Kidney (tissue), 14 donors: ENCODE measurements around the gene DHRS7B. TPM values are rescaled to one million over a fixed set of nuclear protein-coding genes. Genes with fewer than 3 reads are reported as not detected.

Experiments used
- DNase-seq, 5 donors: peaks; one replicate each; pipeline ENCODE4 v3.0.0-alpha.2; 2013 to 2020
- FAIRE-seq: peaks from 2 replicates; lab custom pipeline; 2012; peaks lifted over from hg19 to GRCh38; lab: Jason Lieb, UNC
- H3K27ac ChIP-seq, 2 donors: one replicate each; pipeline ENCODE4 v1.7.0; 2013; ENCODE audit warnings: low read depth in 2 of 2, low read length in 2 of 2, inconsistent platforms in 1 of 2
- H3K27me3 ChIP-seq: one replicate; pipeline ENCODE4 v1.7.1; 2013; ENCODE audit warnings: low read length, inconsistent platforms; ENCODE audit not compliant: control insufficient read depth, insufficient read depth
- H3K36me3 ChIP-seq, 3 donors: one replicate each; pipeline versions ENCODE4 v1.7.0 to v1.7.1; 2013; ENCODE audit warnings: low read length in 3 of 3, control low read depth in 1 of 3, inconsistent platforms in 1 of 3; ENCODE audit not compliant: insufficient read depth in 3 of 3, control insufficient read depth in 2 of 3
- H3K4me1 ChIP-seq, 3 donors: one replicate each; pipeline versions ENCODE4 v1.7.0 to v1.7.1; 2013; ENCODE audit warnings: low read length in 3 of 3, inconsistent platforms in 1 of 3, low read depth in 1 of 3; ENCODE audit not compliant: control insufficient read depth in 2 of 3, insufficient read depth in 2 of 3
- H3K4me3 ChIP-seq, 3 donors: one replicate each; pipeline versions ENCODE4 v1.7.0 to v1.8.1; 2013; ENCODE audit warnings: low read length in 3 of 3, control low read depth in 1 of 3, inconsistent platforms in 1 of 3
- H3K9ac ChIP-seq, 3 donors: one replicate each; pipeline versions ENCODE4 v1.7.0 to v1.7.1; 2013; ENCODE audit warnings: low read length in 3 of 3, control low read depth in 1 of 3, inconsistent platforms in 1 of 3
- H3K9me3 ChIP-seq, 3 donors: one replicate each; pipeline versions ENCODE4 v1.7.0 to v1.7.1; 2013; ENCODE audit warnings: low read length in 3 of 3, control low read depth in 1 of 3, inconsistent platforms in 1 of 3; ENCODE audit not compliant: control insufficient read depth in 2 of 3, insufficient read depth in 1 of 3
- intact Hi-C: fragments of 100-400 bp; cut with DNase I; formaldehyde crosslinking; loops from one replicate; pipeline ENCODE4 v1.11.1; 2022
- polyA plus RNA-seq: library from polyadenylated mRNA; stranded (reverse); fragments of 350-450 nt; fragmentation: Illumina TruSeq; extraction: RNeasy Lipid Tissue Mini Kit (QIAGEN cat#74804); gene quantifications from one replicate; pipeline ENCODE4 v1.2.3, GENCODE V29; 2014; ENCODE audit warnings: low read depth, low replicate concordance; ENCODE audit not compliant: insufficient read depth
- total RNA-seq: library from RNA; stranded (reverse); fragmentation: NEBNext Ultra II Directional; extraction: Animal tissue kit (Norgen Biotek cat#: 25700); gene quantifications from one replicate; pipeline ENCODE4 v1.2.1, GENCODE V29; 2021
- TF ChIP-seq, protein P1 (sequence below): IDR thresholded peaks from 3 replicates; pipeline ENCODE4 v1.5.1; 2012; ENCODE audit warnings: mild to moderate bottlenecking, moderate library complexity, borderline replicate concordance; ENCODE audit not compliant: insufficient read depth; ENCODE audit errors: extremely low read depth
- donor health status: control.
- donor health status: control.
- donor health status: control.
- donor health status: control.
- donor health status: control.
- donor health status: DM: yes; HTN: yes; CAD: no.
- donor health status: Normal renal cell carcinoma (clear cell type).

Gene DHRS7B
- total and polyA plus RNA-seq, 2 donors from 2014 or later = 19.9 to 58.8 TPM

- Histone ChIP-seq H3K27me3 (no peaks in the 10 kb centered on the region), H3K27ac (no peak overlapping the region), H3K4me3 (no peak overlapping the region), H3K9me3 (no peaks in the 10 kb centered on the region), H3K36me3 (no peaks in the 10 kb centered on the region), H3K4me1 (no peaks in the 10 kb centered on the region), H3K9ac (no peak overlapping the region)
- TF ChIP-seq, protein P1, sequence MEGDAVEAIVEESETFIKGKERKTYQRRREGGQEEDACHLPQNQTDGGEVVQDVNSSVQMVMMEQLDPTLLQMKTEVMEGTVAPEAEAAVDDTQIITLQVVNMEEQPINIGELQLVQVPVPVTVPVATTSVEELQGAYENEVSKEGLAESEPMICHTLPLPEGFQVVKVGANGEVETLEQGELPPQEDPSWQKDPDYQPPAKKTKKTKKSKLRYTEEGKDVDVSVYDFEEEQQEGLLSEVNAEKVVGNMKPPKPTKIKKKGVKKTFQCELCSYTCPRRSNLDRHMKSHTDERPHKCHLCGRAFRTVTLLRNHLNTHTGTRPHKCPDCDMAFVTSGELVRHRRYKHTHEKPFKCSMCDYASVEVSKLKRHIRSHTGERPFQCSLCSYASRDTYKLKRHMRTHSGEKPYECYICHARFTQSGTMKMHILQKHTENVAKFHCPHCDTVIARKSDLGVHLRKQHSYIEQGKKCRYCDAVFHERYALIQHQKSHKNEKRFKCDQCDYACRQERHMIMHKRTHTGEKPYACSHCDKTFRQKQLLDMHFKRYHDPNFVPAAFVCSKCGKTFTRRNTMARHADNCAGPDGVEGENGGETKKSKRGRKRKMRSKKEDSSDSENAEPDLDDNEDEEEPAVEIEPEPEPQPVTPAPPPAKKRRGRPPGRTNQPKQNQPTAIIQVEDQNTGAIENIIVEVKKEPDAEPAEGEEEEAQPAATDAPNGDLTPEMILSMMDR = no peak
- no peak for FAIRE-seq
- intact Hi-C loops = no loop called here
- DNase-seq = no peak
These were observed 35.7 kb upstream of the DHRS7B start for GRCh38 chr17:21090902-21091618.

- TF ChIP-seq, protein P1 = no peak
- intact Hi-C loops = no loop called here
- no peak overlapping the region for H3K27ac ChIP-seq
These were observed 32.5 kb upstream of the DHRS7B start for GRCh38 chr17:21094298-21094704.

DNA sequence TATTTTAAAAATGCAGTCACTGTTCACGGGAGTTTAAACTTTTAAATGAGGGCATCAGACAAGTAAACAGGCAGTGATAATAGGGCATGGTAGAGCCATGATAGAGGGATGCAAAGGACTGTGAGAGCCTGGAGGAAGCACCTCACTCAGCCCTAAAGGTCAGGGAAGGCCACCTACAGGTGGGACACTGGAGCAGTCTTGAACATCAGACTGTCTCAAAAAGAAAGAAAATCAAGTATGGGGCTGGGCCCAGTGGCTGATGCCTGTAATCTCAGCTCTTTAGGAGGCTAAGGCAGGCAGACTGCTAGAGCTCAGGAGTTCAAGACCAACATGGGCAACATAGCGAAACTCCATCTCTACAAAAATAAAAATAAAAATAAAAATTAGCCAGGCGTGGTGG is 31.0 kb upstream of the DHRS7B start:
- Histone ChIP-seq H3K9ac (no peak overlapping the region), H3K36me3 (no peaks in the 10 kb centered on the region), H3K4me3 (no peak overlapping the region), H3K27ac (no peak overlapping the region), H3K27me3 (no peaks in the 10 kb centered on the region), H3K9me3 (no peaks in the 10 kb centered on the region), H3K4me1 (peaks cover 0 to 7% (median 0%) of the 10 kb centered on the region in 3 donors)
- FAIRE-seq (no peak), DNase-seq (no peak)
- TF ChIP-seq, protein P1 = no peak
- intact Hi-C loops = no loop called here

More at GRCh38 chr17:21094298-21094704, 32.5 kb upstream of the DHRS7B start:
- no peak overlapping the region for H3K9ac ChIP-seq
- DNase-seq (no peak), FAIRE-seq (no peak)
- H3K4me1 ChIP-seq = peaks cover 0 to 4% (median 0%) of the 10 kb centered on the region in 3 donors
- no peaks in the 10 kb centered on the region for H3K36me3 ChIP-seq
- no peaks in the 10 kb centered on the region for H3K9me3 ChIP-seq
- no peaks in the 10 kb centered on the region for H3K27me3 ChIP-seq
- H3K4me3 ChIP-seq = no peak overlapping the region
